GM19452 (cell line): Measurements from ENCODE around the gene GORASP2.
A peak's percentile ranks its signal among the peaks of the same experiment; 100 is the strongest.

Experiments
- ATAC-seq: cut with Tn5 transposase; IDR thresholded peaks from one replicate; pipeline ENCODE4 v1.9.1; 2021; ENCODE audit not compliant: unreplicated experiment

Gene GORASP2

GRCh38 chr2:170965446-170966225, 36.6 kb downstream of the GORASP2 start:
- no peak for ATAC-seq

- no peak for ATAC-seq
Observed at GRCh38 chr2:170966648-170967396, 37.8 kb downstream of the GORASP2 start.

- no peak for ATAC-seq
Observed at GRCh38 chr2:170967553-170967952, 38.5 kb downstream of the GORASP2 start.

GRCh38 chr2:170968205-170969003, 39.4 kb downstream of the GORASP2 start:
- no peak for ATAC-seq

GRCh38 chr2:170969030-170969429, 40.0 kb downstream of the GORASP2 start:
- ATAC-seq = no peak

- no peak for ATAC-seq
Observed at GRCh38 chr2:170969872-170970496, 40.9 kb downstream of the GORASP2 start.

GRCh38 chr2:170971071-170971470, 42.0 kb downstream of the GORASP2 start:
- ATAC-seq = no peak

GRCh38 chr2:170972296-170973224, 43.5 kb downstream of the GORASP2 start:
- no peak for ATAC-seq

- no peak for ATAC-seq
Observed at GRCh38 chr2:170973225-170973491, 44.1 kb downstream of the GORASP2 start.

- peak; percentile 93 for ATAC-seq
Observed at GRCh38 chr2:170973492-170974303, 44.6 kb downstream of the GORASP2 start.

- no peak for ATAC-seq
Observed at GRCh38 chr2:170974304-170974993, 45.4 kb downstream of the GORASP2 start.

- ATAC-seq = no peak
Observed at GRCh38 chr2:170975127-170975942, 46.3 kb downstream of the GORASP2 start.

- no peak for ATAC-seq
Observed at GRCh38 chr2:170975943-170976270, 46.9 kb downstream of the GORASP2 start.

GRCh38 chr2:170984079-170984478, 55.0 kb downstream of the GORASP2 start:
- ATAC-seq = no peak

GRCh38 chr2:170985407-170985806, 56.4 kb downstream of the GORASP2 start:
- ATAC-seq = no peak

- no peak for ATAC-seq
Observed at GRCh38 chr2:170986566-170987258, 57.7 kb downstream of the GORASP2 start.

GRCh38 chr2:170991398-170992182, 62.5 kb downstream of the GORASP2 start:
- no peak for ATAC-seq
